Measurements from ENCODE around the gene ALDH4A1.

The ALDH4A1 gene

DNA sequence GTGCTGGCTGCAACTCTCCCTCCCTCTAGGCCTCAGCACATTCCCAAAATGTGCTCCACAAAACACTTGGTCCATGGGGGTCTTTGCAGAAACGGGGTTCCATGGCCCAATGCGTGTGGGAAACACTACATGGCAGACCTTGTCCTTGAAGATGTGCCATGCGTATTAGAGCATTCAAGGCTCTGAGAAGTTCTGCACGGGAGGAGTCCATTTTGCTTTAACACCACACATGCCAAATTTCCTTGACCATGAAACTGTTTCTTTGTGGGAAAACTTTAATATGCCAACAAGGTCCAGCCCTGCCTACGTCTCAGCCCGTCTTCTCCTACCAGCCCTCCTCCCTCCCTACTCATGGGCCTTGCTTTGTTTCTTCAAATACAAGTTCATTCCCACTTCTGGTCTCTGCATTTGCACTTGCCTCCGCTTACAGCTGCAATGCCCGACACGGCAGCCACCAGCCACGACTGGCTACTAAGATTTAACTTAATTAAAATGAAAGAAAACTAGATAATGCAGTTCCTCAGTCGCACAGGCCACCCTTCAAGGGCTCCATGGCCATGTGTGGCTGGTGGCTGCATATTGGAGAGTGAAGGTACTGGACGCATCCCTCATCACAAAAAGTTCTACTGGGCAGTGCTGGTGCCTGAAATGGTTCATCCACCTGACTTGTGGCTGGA lies 23.7 kb downstream of the ALDH4A1 start:
- H3K9ac ChIP-seq (ENCODE audit: low read depth, low read length) = no peak overlapping the region
- H3K4me1 ChIP-seq (ENCODE audit: insufficient read depth, low read length) = no peaks in the 10 kb centered on the region
- H3K27ac ChIP-seq (ENCODE audit: low read length) = no peak overlapping the region
- no peaks in the 10 kb centered on the region for H3K27me3 ChIP-seq (ENCODE audit: insufficient read depth, low read length, poor library complexity)
- H3K79me2 ChIP-seq (ENCODE audit: insufficient read depth, low read length) = no peaks in the 10 kb centered on the region
- H4K20me1 ChIP-seq (ENCODE audit: insufficient read depth, low read length) = peaks cover 5% of the 10 kb centered on the region; the same call in 1 of the 2 replicates
- H3K4me3 ChIP-seq (ENCODE audit: low read depth in 1 of 2, low read length in 2 of 2) = no peak overlapping the region
- TF ChIP-seq, protein P1, sequence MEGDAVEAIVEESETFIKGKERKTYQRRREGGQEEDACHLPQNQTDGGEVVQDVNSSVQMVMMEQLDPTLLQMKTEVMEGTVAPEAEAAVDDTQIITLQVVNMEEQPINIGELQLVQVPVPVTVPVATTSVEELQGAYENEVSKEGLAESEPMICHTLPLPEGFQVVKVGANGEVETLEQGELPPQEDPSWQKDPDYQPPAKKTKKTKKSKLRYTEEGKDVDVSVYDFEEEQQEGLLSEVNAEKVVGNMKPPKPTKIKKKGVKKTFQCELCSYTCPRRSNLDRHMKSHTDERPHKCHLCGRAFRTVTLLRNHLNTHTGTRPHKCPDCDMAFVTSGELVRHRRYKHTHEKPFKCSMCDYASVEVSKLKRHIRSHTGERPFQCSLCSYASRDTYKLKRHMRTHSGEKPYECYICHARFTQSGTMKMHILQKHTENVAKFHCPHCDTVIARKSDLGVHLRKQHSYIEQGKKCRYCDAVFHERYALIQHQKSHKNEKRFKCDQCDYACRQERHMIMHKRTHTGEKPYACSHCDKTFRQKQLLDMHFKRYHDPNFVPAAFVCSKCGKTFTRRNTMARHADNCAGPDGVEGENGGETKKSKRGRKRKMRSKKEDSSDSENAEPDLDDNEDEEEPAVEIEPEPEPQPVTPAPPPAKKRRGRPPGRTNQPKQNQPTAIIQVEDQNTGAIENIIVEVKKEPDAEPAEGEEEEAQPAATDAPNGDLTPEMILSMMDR (IDR thresholded peaks at IDR 0.05; ENCODE audit: borderline replicate concordance, extremely low read depth, low read length, poor library complexity, severe bottlenecking) = no peak
- no peak for TF ChIP-seq EZH2 (IDR thresholded peaks at IDR 0.05; ENCODE audit: borderline replicate concordance, low read depth, low read length, severe bottlenecking)
- DNase-seq (no peak), ATAC-seq (ENCODE audit: insufficient read depth, low read depth) (no peak)
- H3K9me3 ChIP-seq (ENCODE audit: insufficient read depth, low read length, severe bottlenecking) = no peaks in the 10 kb centered on the region
- H3K4me2 ChIP-seq (ENCODE audit: insufficient read depth, low read length) = no peak overlapping the region
- no peak overlapping the region for H2AFZ ChIP-seq (ENCODE audit: low read depth, low read length)
- peaks cover 7% of the 10 kb centered on the region; the same call in 1 of the 2 replicates for H3K36me3 ChIP-seq (ENCODE audit: insufficient read depth, low read length)

DNA sequence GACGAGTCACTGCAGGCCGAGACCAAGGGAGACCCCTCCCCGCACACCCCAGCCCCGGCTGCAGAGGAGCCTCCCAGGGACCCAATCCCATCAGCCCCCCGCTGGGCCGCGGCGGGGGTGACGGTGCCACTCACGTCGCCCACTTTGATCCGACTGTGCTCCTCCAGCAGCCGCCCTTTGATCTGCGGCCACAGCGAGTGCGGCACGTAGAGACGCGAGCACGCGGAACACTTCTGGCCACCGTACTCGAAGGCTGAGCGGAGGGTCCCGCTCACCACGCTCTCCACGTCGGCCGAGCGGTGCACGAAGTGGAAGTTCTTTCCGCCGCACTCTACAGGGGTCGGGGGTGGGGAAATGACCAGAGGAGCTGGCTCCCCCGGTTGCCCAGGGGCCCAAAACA lies 25.1 kb downstream of the ALDH4A1 start:
- TF ChIP-seq, protein P1 (IDR thresholded peaks at IDR 0.05; ENCODE audit: borderline replicate concordance, extremely low read depth, low read length, poor library complexity, severe bottlenecking) = no peak
- no peak for TF ChIP-seq EZH2 (IDR thresholded peaks at IDR 0.05; ENCODE audit: borderline replicate concordance, low read depth, low read length, severe bottlenecking)
- Histone ChIP-seq H4K20me1 (ENCODE audit: insufficient read depth, low read length) (peaks cover 5% of the 10 kb centered on the region; the same call in 1 of the 2 replicates), H3K27me3 (ENCODE audit: insufficient read depth, low read length, poor library complexity) (no peaks in the 10 kb centered on the region), H3K9me3 (ENCODE audit: insufficient read depth, low read length, severe bottlenecking) (no peaks in the 10 kb centered on the region), H3K4me2 (ENCODE audit: insufficient read depth, low read length) (no peak overlapping the region), H3K9ac (ENCODE audit: low read depth, low read length) (no peak overlapping the region), H3K79me2 (ENCODE audit: insufficient read depth, low read length) (no peaks in the 10 kb centered on the region), H3K4me3 (ENCODE audit: low read depth in 1 of 2, low read length in 2 of 2) (no peak overlapping the region), H3K27ac (ENCODE audit: low read length) (no peak overlapping the region), H3K4me1 (ENCODE audit: insufficient read depth, low read length) (no peaks in the 10 kb centered on the region), H2AFZ (ENCODE audit: low read depth, low read length) (no peak overlapping the region), H3K36me3 (ENCODE audit: insufficient read depth, low read length) (peaks cover 4% of the 10 kb centered on the region; the same call in 1 of the 2 replicates)
- ATAC-seq (ENCODE audit: insufficient read depth, low read depth) (no peak), DNase-seq (no peak)

DNA sequence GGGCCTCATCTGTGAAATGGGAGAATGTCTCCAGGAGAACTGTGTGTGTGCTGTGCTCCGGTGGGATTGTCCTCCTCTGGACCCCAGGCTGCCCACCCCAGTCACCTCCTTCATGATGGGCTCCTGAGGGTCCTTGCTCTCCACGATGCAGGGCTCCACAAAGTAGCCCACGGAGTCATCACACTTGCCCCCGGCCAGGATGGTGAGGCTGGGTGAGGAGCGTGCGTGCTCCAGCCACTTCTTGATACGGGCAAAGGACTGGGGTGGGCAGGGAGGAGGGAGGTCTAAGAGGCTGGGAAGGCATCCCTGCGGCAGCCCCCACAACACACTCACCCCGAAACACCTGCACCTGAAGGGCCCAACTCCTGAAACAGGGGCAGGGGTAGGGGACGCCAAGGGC lies 26.1 kb downstream of the ALDH4A1 start:
- H3K4me3 ChIP-seq (ENCODE audit: low read depth in 1 of 2, low read length in 2 of 2) = no peak overlapping the region
- TF ChIP-seq, protein P1 (IDR thresholded peaks at IDR 0.05; ENCODE audit: borderline replicate concordance, extremely low read depth, low read length, poor library complexity, severe bottlenecking) = no peak
- TF ChIP-seq EZH2 (IDR thresholded peaks at IDR 0.05; ENCODE audit: borderline replicate concordance, low read depth, low read length, severe bottlenecking) = no peak
- DNase-seq = no peak
- H4K20me1 ChIP-seq (ENCODE audit: insufficient read depth, low read length) = peaks cover 5% of the 10 kb centered on the region; the same call in 1 of the 2 replicates
- H3K9me3 ChIP-seq (ENCODE audit: insufficient read depth, low read length, severe bottlenecking) = no peaks in the 10 kb centered on the region
- no peaks in the 10 kb centered on the region for H3K4me1 ChIP-seq (ENCODE audit: insufficient read depth, low read length)
- no peak overlapping the region for H3K27ac ChIP-seq (ENCODE audit: low read length)
- no peaks in the 10 kb centered on the region for H3K79me2 ChIP-seq (ENCODE audit: insufficient read depth, low read length)
- H3K9ac ChIP-seq (ENCODE audit: low read depth, low read length) = no peak overlapping the region
- H2AFZ ChIP-seq (ENCODE audit: low read depth, low read length) = no peak overlapping the region
- no peaks in the 10 kb centered on the region for H3K36me3 ChIP-seq (ENCODE audit: insufficient read depth, low read length)
- H3K27me3 ChIP-seq (ENCODE audit: insufficient read depth, low read length, poor library complexity) = no peaks in the 10 kb centered on the region
- no peak overlapping the region for H3K4me2 ChIP-seq (ENCODE audit: insufficient read depth, low read length)
- ATAC-seq (ENCODE audit: insufficient read depth, low read depth) = no peak
